GM12892 (cell line): Measurements from ENCODE around the gene SLC37A1.

Experiments used
- POLR2A ChIP-seq: IDR thresholded peaks from 2 replicates; pipeline ENCODE4 v1.6.1; 2011; ENCODE audit warnings: low read depth, low read length, control low read depth
- POLR2AphosphoS5 ChIP-seq: IDR thresholded peaks from 2 replicates; pipeline ENCODE4 v1.6.1; 2011; ENCODE audit warnings: low read depth, low read length, control low read depth
- TAF1 ChIP-seq: IDR thresholded peaks from 2 replicates; pipeline ENCODE4 v1.6.1; 2011; ENCODE audit warnings: low read depth, mild to moderate bottlenecking, control low read depth, low read length, borderline replicate concordance

- TF ChIP-seq POLR2A: no peak
- no peak for TF ChIP-seq POLR2AphosphoS5
- no peak for TF ChIP-seq TAF1
Measured at GRCh38 chr21:42611852-42612251, 98.2 kb downstream of the SLC37A1 start.
